BLaER1 (cell line): Measurements from ENCODE around the gene NBEAL2.

ENCODE experiments used
- H3K27ac ChIP-seq: shearing (Covaris generic); formaldehyde crosslinking; 2 replicates; pipeline ENCODE4 v1.8.1; 2022
- H3K27me3 ChIP-seq: shearing (Covaris generic); formaldehyde crosslinking; 2 replicates; pipeline ENCODE4 v1.8.1; 2022
- H3K36me3 ChIP-seq: shearing (Covaris generic); formaldehyde crosslinking; 2 replicates; pipeline ENCODE4 v1.8.1; 2022
- H3K4me1 ChIP-seq: shearing (Covaris generic); formaldehyde crosslinking; 2 replicates; pipeline ENCODE4 v1.8.1; 2022
- H3K4me2 ChIP-seq: shearing (Covaris generic); formaldehyde crosslinking; 2 replicates; pipeline ENCODE4 v1.8.1; 2022
- H3K4me3 ChIP-seq: shearing (Covaris generic); formaldehyde crosslinking; 2 replicates; pipeline ENCODE4 v1.8.1; 2022
- H3K9ac ChIP-seq: shearing (Covaris generic); formaldehyde crosslinking; 2 replicates; pipeline ENCODE4 v1.8.1; 2022
- H3K9me3 ChIP-seq: shearing (Covaris generic); formaldehyde crosslinking; 2 replicates; pipeline ENCODE4 v1.8.1; 2022
- H4K20me1 ChIP-seq: shearing (Covaris generic); formaldehyde crosslinking; 2 replicates; pipeline ENCODE4 v1.8.1; 2022
- Cebpa-rat ChIP-seq: shearing (Covaris generic); IDR thresholded peaks from 2 replicates; pipeline ENCODE4 v1.8.1; 2022

NBEAL2 gene

DNA sequence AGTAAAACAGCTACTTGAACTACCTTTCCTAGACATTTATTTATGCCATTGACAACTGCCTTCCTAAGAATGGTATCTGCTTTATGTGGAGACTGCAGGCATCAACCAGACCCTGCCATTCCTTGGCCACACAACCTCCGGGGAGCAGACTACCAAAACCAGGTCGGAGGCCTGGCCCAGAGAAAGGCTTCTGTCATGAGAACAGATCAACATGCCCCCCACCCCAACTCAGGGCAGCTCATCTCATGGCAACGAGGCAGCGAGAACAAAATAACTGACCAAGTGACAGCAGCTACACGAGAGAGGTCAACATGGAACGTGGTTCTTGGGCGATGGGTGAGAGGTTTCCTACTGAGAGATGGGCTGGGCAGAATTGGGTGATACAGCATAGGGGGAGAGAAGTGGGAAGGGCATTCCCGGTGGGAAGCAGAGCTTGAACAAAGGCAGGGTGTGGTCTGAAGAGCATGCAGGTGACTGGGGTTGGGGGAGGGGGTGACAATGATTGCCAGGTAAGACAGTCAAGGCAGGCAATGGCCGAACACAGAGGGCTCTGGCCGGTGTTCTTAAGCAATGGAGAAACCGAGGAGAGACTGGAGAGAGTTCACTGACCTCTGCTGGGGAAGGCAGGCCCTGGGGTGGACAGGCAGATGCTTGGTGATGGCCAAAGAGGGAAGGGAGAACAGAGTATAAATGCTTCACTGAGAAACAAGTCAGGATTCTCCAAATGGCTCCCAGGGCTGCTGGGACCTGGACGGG, 36.8 kb upstream of the NBEAL2 start:
- no peak overlapping the region for H3K4me2 ChIP-seq
- peaks cover 93% of the 10 kb centered on the region for H3K36me3 ChIP-seq
- peaks cover 10% of the 10 kb centered on the region; the same call in 1 of the 2 replicates for H3K9me3 ChIP-seq
- TF ChIP-seq Cebpa-rat = no peak
- peaks cover 94% of the 10 kb centered on the region for H4K20me1 ChIP-seq
- H3K4me1 ChIP-seq = peaks cover 88% of the 10 kb centered on the region
- H3K9ac ChIP-seq = no peak overlapping the region; the same call in 1 of the 2 replicates
- 0 out of 2 replicates have a peak overlapping the region, but pooled peaks have one; percentile 41 for H3K27ac ChIP-seq
- H3K4me3 ChIP-seq = no peak overlapping the region
- H3K27me3 ChIP-seq = no peaks in the 10 kb centered on the region

DNA sequence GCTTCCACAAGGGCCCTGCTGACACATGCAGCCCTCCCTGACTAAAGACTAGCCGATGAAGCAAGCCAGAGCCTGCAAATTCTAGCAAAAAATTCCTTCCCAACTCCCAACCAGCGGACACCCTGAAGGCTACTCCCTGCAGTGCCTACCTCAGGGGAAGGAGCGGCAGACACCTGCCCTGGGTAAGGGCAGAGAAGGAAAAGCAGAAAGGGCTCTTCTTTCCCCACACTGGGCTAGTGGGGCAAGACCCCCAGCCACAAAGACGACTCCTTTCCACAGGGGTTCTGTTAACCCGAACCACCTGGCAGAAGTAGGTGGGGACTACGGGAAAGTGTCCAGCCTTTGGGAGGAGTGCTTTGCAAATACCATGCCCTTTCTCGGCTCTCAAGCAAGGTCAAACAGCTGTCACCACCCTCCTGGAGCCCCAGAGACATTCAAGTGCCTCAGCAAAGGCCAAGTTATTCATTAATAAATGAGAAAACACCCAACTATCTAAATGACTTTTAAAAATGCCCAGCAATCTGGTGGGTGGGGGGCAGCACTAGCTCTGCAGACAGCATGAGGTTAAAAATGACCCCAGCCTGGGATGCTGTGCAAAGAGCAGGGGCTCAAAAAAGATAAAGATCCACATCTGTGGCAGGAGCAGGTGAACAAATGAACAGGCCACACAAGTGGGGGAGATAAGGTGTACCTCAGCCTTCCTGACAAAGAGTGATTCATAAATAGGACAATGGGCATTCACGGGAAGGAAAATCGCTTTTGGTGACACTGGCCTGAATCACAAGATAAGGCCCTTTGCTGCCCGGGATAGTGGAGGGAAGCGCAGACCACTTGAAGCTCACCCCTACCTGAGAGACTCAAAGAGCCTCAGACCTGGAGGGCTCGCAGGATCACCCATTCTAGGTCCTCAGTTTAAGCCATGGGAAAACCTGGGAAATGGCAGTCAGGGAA, 36.0 kb upstream of the NBEAL2 start:
- peaks cover 10% of the 10 kb centered on the region; the same call in 1 of the 2 replicates for H3K9me3 ChIP-seq
- no peak for TF ChIP-seq Cebpa-rat
- no peak overlapping the region for H3K4me2 ChIP-seq
- H3K27me3 ChIP-seq = no peaks in the 10 kb centered on the region
- no peak overlapping the region for H3K9ac ChIP-seq
- peaks cover 97% of the 10 kb centered on the region for H4K20me1 ChIP-seq
- H3K4me3 ChIP-seq = no peak overlapping the region
- peaks cover 88% of the 10 kb centered on the region for H3K4me1 ChIP-seq
- peaks cover 92% of the 10 kb centered on the region for H3K36me3 ChIP-seq
- H3K27ac ChIP-seq = peak overlapping the region; percentile 41; the same call in 1 of the 2 replicates

DNA sequence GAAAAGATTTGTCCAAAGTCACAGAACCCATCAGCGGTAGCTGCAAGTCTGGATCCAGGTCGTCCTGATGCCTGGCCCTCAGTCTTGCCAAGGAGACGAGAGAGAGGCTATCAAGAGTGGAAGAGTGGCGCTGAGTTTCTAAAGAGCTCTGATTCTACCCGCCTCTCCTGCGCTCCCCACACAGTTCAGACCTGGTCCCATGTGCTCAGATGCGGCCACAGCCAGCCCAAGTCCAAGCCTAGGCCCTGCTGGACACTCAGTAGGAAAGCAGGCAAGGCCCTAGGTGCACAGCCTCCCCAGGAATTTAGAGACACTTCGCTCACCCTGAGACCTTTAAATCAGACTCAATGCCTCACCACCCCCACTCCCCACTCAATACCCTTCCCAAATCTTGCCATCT, 35.3 kb upstream of the NBEAL2 start:
- Histone ChIP-seq H3K36me3 (peaks cover 87% of the 10 kb centered on the region), H3K9ac (no peak overlapping the region), H3K4me1 (peaks cover 88% of the 10 kb centered on the region), H3K4me2 (no peak overlapping the region), H3K9me3 (peaks cover 10% of the 10 kb centered on the region; the same call in 1 of the 2 replicates), H3K27me3 (no peaks in the 10 kb centered on the region), H4K20me1 (peaks cover 100% of the 10 kb centered on the region), H3K27ac (peak overlapping the region; percentile 24; the same call in 1 of the 2 replicates), H3K4me3 (no peak overlapping the region)
- TF ChIP-seq Cebpa-rat = no peak

GRCh38 chr3:46946416-46946815, 33.0 kb upstream of the NBEAL2 start:
- Histone ChIP-seq H3K36me3 (peaks cover 71% of the 10 kb centered on the region), H3K9ac (no peak overlapping the region), H3K27me3 (no peaks in the 10 kb centered on the region), H3K4me2 (peak overlapping the region; percentile 86; the same call in 1 of the 2 replicates), H4K20me1 (peaks cover 98% of the 10 kb centered on the region), H3K9me3 (peaks cover 10% of the 10 kb centered on the region; the same call in 1 of the 2 replicates), H3K4me3 (no peak overlapping the region), H3K4me1 (peaks cover 88% of the 10 kb centered on the region), H3K27ac (peak overlapping the region; percentile 82; the same call in 1 of the 2 replicates)
- no peak for TF ChIP-seq Cebpa-rat

GRCh38 chr3:46946856-46947545, 32.5 kb upstream of the NBEAL2 start:
- no peak for TF ChIP-seq Cebpa-rat
- H3K9ac ChIP-seq = peak overlapping the region; percentile 42; the same call in 1 of the 2 replicates
- H3K9me3 ChIP-seq = peaks cover 10% of the 10 kb centered on the region; the same call in 1 of the 2 replicates
- H4K20me1 ChIP-seq = peaks cover 96% of the 10 kb centered on the region
- H3K4me3 ChIP-seq = no peak overlapping the region
- H3K27me3 ChIP-seq = no peaks in the 10 kb centered on the region
- H3K4me1 ChIP-seq = peaks cover 87% of the 10 kb centered on the region
- H3K27ac ChIP-seq = peak overlapping the region; percentile 82
- peak overlapping the region; percentile 86 for H3K4me2 ChIP-seq
- H3K36me3 ChIP-seq = peaks cover 67% of the 10 kb centered on the region

DNA sequence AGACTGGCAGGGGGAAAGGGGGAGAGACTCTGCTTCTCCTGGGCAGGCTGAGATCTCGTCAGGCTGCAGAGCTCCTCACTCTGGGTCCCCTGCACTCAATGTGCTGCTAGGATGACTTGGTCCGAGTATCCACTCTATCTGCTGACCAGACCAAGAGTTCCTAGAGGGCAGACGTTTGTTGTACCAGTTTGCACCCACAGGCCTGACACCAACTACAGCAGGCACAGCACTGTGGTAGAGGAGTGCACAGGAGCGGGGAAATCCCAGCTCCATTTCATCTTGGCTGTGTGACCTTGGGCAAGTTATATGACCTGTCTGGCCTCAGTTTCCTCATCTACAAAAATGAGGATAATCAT, 31.9 kb upstream of the NBEAL2 start:
- Histone ChIP-seq H3K4me2 (peak overlapping the region; percentile 86), H3K36me3 (peaks cover 67% of the 10 kb centered on the region), H3K27me3 (no peaks in the 10 kb centered on the region), H3K9ac (peak overlapping the region; percentile 42; the same call in 1 of the 2 replicates), H3K4me1 (peaks cover 87% of the 10 kb centered on the region), H3K27ac (peak overlapping the region; percentile 82), H4K20me1 (peaks cover 96% of the 10 kb centered on the region), H3K9me3 (peaks cover 10% of the 10 kb centered on the region; the same call in 1 of the 2 replicates), H3K4me3 (no peak overlapping the region)
- no peak for TF ChIP-seq Cebpa-rat

- Histone ChIP-seq H3K27ac (peak overlapping the region; percentile 82), H3K4me3 (no peak overlapping the region), H3K9me3 (peaks cover 10% of the 10 kb centered on the region; the same call in 1 of the 2 replicates), H4K20me1 (peaks cover 96% of the 10 kb centered on the region), H3K27me3 (no peaks in the 10 kb centered on the region), H3K36me3 (peaks cover 61% of the 10 kb centered on the region), H3K4me1 (peaks cover 87% of the 10 kb centered on the region), H3K4me2 (peak overlapping the region; percentile 86), H3K9ac (peak overlapping the region; percentile 42; the same call in 1 of the 2 replicates)
- TF ChIP-seq Cebpa-rat = peak; percentile 56; the same call in 1 of the 2 replicates
Measured at GRCh38 chr3:46947981-46948791, 31.3 kb upstream of the NBEAL2 start.

DNA sequence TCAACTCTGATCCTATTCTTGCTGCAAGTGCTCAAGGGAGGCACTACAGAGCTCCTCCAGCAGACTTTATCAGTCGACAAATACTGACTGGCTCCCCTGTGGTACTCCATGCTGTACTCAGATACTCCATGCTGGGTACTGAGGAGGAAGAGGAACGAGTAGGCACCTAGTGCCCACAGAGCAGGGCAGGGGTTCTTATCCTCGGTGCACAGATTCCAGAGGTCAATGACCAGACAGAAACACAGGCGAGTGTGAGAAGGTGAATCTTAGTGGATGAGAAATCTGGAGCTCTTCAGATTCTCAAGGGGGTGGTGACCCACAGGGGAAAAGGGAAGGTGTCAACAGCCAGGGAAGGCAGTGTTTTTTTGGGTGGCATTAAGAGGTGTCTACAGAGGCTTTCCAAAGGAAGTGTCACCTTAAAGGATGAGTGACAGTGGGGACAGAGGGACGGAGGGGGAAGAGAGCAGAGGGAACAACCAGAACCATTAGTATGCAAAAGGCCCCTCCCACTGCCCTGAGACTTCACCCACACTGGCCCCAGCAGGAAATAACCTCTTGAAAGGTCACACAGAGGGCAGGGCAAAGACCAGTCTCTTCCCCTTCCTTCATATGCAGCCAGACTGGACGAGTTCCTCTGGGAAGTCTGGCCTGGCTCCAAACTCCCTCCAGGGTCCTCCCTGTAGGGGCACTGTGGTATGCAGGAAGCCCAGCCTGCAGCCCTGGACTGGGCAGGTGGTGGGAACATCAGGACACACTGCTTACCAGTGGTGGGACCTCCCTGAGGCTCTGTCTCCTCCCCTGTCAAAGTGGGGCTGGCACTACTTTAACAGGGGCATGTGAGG, 30.4 kb upstream of the NBEAL2 start:
- TF ChIP-seq Cebpa-rat = no peak
- Histone ChIP-seq H3K4me1 (peaks cover 89% of the 10 kb centered on the region), H3K27me3 (no peaks in the 10 kb centered on the region), H4K20me1 (peaks cover 96% of the 10 kb centered on the region), H3K4me3 (no peak overlapping the region), H3K9ac (peak overlapping the region; percentile 42), H3K27ac (peak overlapping the region; percentile 82), H3K4me2 (peak overlapping the region; percentile 86), H3K9me3 (peaks cover 10% of the 10 kb centered on the region; the same call in 1 of the 2 replicates), H3K36me3 (peaks cover 52% of the 10 kb centered on the region)
